Neural crest cell (in vitro differentiated cells): ENCODE results near the gene RNLS. TPM values are rescaled to one million over a fixed set of nuclear protein-coding genes. Genes with fewer than 3 reads are reported as not detected.

Source experiments
- DNase-seq: peaks from one replicate; pipeline ENCODE4 v3.0.0; 2021; ENCODE audit warnings: low read depth, mixed read lengths, low spot score
- H3K27ac Mint-ChIP-seq: one replicate; pipeline ENCODE4 v1.8.0; 2021; ENCODE audit warnings: mild to moderate bottlenecking, mixed read lengths; ENCODE audit not compliant: unreplicated experiment
- H3K27me3 Mint-ChIP-seq: 2 replicates; pipeline ENCODE4 v1.8.0; 2021; ENCODE audit warnings: low read depth, mild to moderate bottlenecking, mixed read lengths
- H3K36me3 Mint-ChIP-seq: 2 replicates; pipeline ENCODE4 v1.8.0; 2021; ENCODE audit warnings: low read depth, mild to moderate bottlenecking, mixed read lengths
- H3K4me1 Mint-ChIP-seq: 2 replicates; pipeline ENCODE4 v1.8.0; 2021; ENCODE audit warnings: mixed read lengths
- H3K4me3 Mint-ChIP-seq: one replicate; pipeline ENCODE4 v1.8.0; 2021; ENCODE audit warnings: mild to moderate bottlenecking, mixed read lengths
- H3K9me3 Mint-ChIP-seq: 2 replicates; pipeline ENCODE4 v1.8.0; 2021; ENCODE audit warnings: mixed read lengths
- CTCF ChIP-seq: fragments of 200-600 bp; sonication (generic); conservative IDR thresholded peaks from 2 replicates; pipeline ENCODE4 v1.5.0; 2021; ENCODE audit warnings: antibody characterized with exemption, mild to moderate bottlenecking
- total RNA-seq: library from RNA; stranded (reverse); gene quantifications from 2 replicates; pipeline ENCODE4 v1.2.1, GENCODE V29; 2021

Gene RNLS
- total RNA-seq, 1 donor from 2014 or later, result 3.3 TPM

- Mint-ChIP-seq H3K36me3 (no peaks in the 10 kb centered on the region), H3K4me1 (peaks cover 54% of the 10 kb centered on the region), H3K4me3 (no peak overlapping the region), H3K27me3 (no peaks in the 10 kb centered on the region), H3K27ac (no peak overlapping the region), H3K9me3 (peaks cover 6% of the 10 kb centered on the region)
- TF ChIP-seq CTCF, result no peak
- no peak for DNase-seq
These were observed 355.0 kb downstream of the RNLS start for GRCh38 chr10:88228130-88228529.

DNA sequence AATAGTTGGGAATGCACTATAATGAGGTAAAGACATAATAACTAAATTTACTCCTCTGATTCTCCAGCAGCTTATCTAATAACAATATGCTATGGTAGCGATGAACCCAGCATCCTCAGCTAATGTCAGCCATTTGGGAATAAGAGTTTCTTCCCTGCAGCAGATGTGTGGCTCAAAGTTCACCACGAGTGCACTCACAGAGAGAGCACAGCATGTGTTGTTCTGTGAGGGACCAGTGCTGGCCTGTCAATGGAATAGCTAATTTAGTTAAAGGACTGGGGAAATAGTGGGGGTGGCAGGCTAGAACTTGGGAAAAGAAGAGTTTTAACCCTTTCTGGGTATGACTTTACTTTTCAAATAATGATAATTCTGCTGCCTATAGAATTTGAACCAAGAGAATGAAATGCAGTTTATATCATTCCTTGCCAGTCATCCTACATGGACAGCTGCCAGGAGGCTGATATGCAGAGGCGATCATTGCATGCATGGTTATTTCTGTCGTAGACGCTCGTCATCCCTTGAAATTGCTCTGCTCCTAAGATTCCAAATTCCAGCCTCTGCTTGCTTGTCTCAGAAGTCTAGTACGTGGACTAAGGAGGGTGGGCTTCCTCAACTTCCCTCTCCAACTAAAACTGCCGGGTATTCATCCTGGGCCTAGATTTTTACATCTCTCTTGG lies 355.6 kb downstream of the RNLS start:
- Mint-ChIP-seq H3K4me3 (no peak overlapping the region), H3K27ac (peak overlapping the region; percentile 40), H3K36me3 (no peaks in the 10 kb centered on the region), H3K27me3 (no peaks in the 10 kb centered on the region), H3K4me1 (peaks cover 54% of the 10 kb centered on the region), H3K9me3 (peaks cover 5% of the 10 kb centered on the region)
- no peak for DNase-seq
- no peak for TF ChIP-seq CTCF

DNA sequence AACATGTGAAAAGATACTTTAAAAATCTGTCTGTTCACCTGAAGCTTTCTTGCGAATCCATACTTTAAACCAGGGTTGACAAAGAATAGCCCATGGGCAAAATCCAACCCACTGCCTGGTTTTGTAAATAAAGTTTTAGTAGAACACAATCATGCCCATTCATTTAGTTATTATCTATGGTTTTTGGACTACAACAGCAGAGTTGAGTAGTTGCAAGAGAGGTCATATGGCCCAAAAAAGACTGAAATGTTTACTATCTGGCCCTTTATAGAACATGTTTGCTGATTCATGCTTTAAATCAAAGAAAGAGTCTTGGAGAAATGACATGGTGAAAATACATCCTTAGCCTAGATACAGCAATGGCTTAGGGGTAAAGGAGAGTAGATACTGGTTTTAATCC lies 356.2 kb downstream of the RNLS start:
- no peak for DNase-seq
- H3K36me3 Mint-ChIP-seq, result no peaks in the 10 kb centered on the region
- no peak for TF ChIP-seq CTCF
- H3K27ac Mint-ChIP-seq, result no peak overlapping the region
- H3K9me3 Mint-ChIP-seq, result peaks cover 4% of the 10 kb centered on the region
- no peak overlapping the region for H3K4me3 Mint-ChIP-seq
- no peaks in the 10 kb centered on the region for H3K27me3 Mint-ChIP-seq
- H3K4me1 Mint-ChIP-seq, result peaks cover 50% of the 10 kb centered on the region

DNA sequence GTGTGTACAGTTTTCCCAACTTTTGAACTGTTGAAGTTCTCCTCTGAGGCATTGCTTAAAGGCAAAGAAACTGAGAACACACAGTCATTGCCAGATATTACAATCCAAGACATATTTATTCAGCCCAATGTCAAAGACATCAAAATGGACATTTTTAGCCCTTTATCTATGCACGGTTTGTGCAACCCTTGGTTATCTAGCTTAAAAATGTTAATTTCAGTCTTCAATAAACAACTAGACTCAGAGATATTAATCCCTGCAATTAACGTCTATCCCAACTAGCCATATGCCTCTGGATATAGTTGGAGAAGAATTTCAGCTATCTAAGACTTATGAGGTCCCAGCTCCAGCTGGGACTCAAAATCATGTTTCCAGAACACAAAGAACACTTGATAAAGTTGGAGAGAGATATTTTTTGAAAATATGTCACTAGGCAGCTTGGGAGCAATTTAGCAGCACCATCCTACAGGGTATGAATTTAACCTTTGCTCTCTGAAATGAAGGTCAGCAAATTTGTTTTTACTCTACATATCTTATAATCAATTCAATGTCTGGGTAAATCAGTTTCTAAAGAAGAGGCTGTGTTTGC lies 357.0 kb downstream of the RNLS start:
- Mint-ChIP-seq H3K4me1 (peaks cover 48% of the 10 kb centered on the region), H3K4me3 (no peak overlapping the region), H3K27me3 (no peaks in the 10 kb centered on the region), H3K9me3 (peaks cover 4% of the 10 kb centered on the region), H3K36me3 (no peaks in the 10 kb centered on the region), H3K27ac (no peak overlapping the region)
- no peak for DNase-seq
- TF ChIP-seq CTCF, result no peak

Other genes with a start within 250 kb of the RNLS start
- not detected in 2 replicates for gene LIPJ, start 3.4 kb upstream of the RNLS start, total RNA-seq
- gene LIPF, start 81.1 kb upstream of the RNLS start, total RNA-seq, result not detected in 2 replicates
- not detected in 2 replicates for gene LIPK, start 122.9 kb upstream of the RNLS start, total RNA-seq
- not detected in 2 replicates for gene LIPN, start 176.7 kb upstream of the RNLS start, total RNA-seq
- not detected in 2 replicates for gene LIPM, start 219.4 kb upstream of the RNLS start, total RNA-seq